Glomerular endothelial cell (primary cell): ENCODE results near the gene GIPC2. TPM values are rescaled to one million over a fixed set of nuclear protein-coding genes. Genes with fewer than 3 reads are reported as not detected.

ENCODE experiments used
- DNase-seq: peaks from one replicate; pipeline ENCODE4 v3.0.0-alpha.2; 2011; ENCODE audit warnings: low read depth, low spot score; ENCODE audit errors: extremely low read depth
- total RNA-seq: library from RNA; depleted of rRNA; stranded (reverse); fragments of >200 nt; gene quantifications from 2 replicates; pipeline ENCODE4 v1.2.3, GENCODE V29; 2015

GIPC2 gene
- total RNA-seq, 1 donor from 2014 or later = 2.0 TPM

- no peak for DNase-seq
These were observed 10.6 kb upstream of the GIPC2 start for GRCh38 chr1:78035121-78035520.

GRCh38 chr1:78036450-78036849 lies 9.3 kb upstream of the GIPC2 start:
- no peak for DNase-seq

GRCh38 chr1:78038071-78038470 lies 7.7 kb upstream of the GIPC2 start:
- DNase-seq = no peak

- no peak for DNase-seq
These were observed 7.3 kb upstream of the GIPC2 start for GRCh38 chr1:78038491-78038939.

- no peak for DNase-seq
These were observed 5.2 kb upstream of the GIPC2 start for GRCh38 chr1:78040484-78041089.

GRCh38 chr1:78043436-78043835 lies 2.3 kb upstream of the GIPC2 start:
- DNase-seq = no peak

- DNase-seq = no peak
These were observed 787 bp upstream of the GIPC2 start for GRCh38 chr1:78044796-78045562.

- no peak for DNase-seq
These were observed 222 bp upstream of the GIPC2 start for GRCh38 chr1:78045563-78045925.

GRCh38 chr1:78047106-78047505 lies 1.3 kb downstream of the GIPC2 start:
- no peak for DNase-seq

- DNase-seq = no peak
These were observed 1.9 kb downstream of the GIPC2 start for GRCh38 chr1:78047631-78048030.

- DNase-seq = no peak
These were observed 2.7 kb downstream of the GIPC2 start for GRCh38 chr1:78048446-78048845.

- DNase-seq = no peak
These were observed 3.6 kb downstream of the GIPC2 start for GRCh38 chr1:78049396-78049795.

GRCh38 chr1:78051005-78051404 lies 5.2 kb downstream of the GIPC2 start:
- no peak for DNase-seq

- DNase-seq = no peak
These were observed 7.1 kb downstream of the GIPC2 start for GRCh38 chr1:78052685-78053405.

- no peak for DNase-seq
These were observed 7.7 kb downstream of the GIPC2 start for GRCh38 chr1:78053498-78053897.

- DNase-seq = no peak
These were observed 8.8 kb downstream of the GIPC2 start for GRCh38 chr1:78054559-78054958.

- no peak for DNase-seq
These were observed 9.2 kb downstream of the GIPC2 start for GRCh38 chr1:78054972-78055371.

GRCh38 chr1:78055565-78056132 lies 9.9 kb downstream of the GIPC2 start:
- DNase-seq = no peak

GRCh38 chr1:78058670-78059069 lies 12.9 kb downstream of the GIPC2 start:
- no peak for DNase-seq

GRCh38 chr1:78060857-78061563 lies 15.2 kb downstream of the GIPC2 start:
- no peak for DNase-seq
